ENCODE results near the gene ZC3HAV1L.
"Not testable (repeated sequence)": the region's sequence is repeated elsewhere in the genome, so short reads cannot be mapped to it uniquely, and the experiment has no call there.

The ZC3HAV1L gene

GRCh38 chr7:139011373-139011772 lies 24.5 kb downstream of the ZC3HAV1L start:
- DNase-seq, result no peak

- no peak for DNase-seq
Observed at GRCh38 chr7:139004321-139005090, 31.3 kb downstream of the ZC3HAV1L start.

GRCh38 chr7:138999414-138999813 lies 36.4 kb downstream of the ZC3HAV1L start:
- no peak for DNase-seq

- DNase-seq, result no peak
Observed at GRCh38 chr7:138992052-138992531, 43.8 kb downstream of the ZC3HAV1L start.

GRCh38 chr7:138987686-138988085 lies 48.2 kb downstream of the ZC3HAV1L start:
- DNase-seq, result no peak

- no peak for DNase-seq
Observed at GRCh38 chr7:138982204-138982623, 53.6 kb downstream of the ZC3HAV1L start.

- DNase-seq, result peak; percentile 37
Observed at GRCh38 chr7:138981332-138982203, 54.3 kb downstream of the ZC3HAV1L start, which contains the start of gene KIAA1549. Gene KIAA1549, minus strand, starts transcription at chr7:138981389. Its CDS starts 120 bp downstream, at chr7:138981269.

- peak; percentile 3 for DNase-seq
Observed at GRCh38 chr7:138980563-138981291, 55.1 kb downstream of the ZC3HAV1L start.

GRCh38 chr7:138979988-138980562 lies 55.8 kb downstream of the ZC3HAV1L start:
- DNase-seq, result no peak

GRCh38 chr7:138979226-138979979 lies 56.4 kb downstream of the ZC3HAV1L start:
- peak; percentile 12 for DNase-seq

- no peak for DNase-seq
Observed at GRCh38 chr7:138978541-138979184, 57.2 kb downstream of the ZC3HAV1L start.

- DNase-seq, result not testable (repeated sequence)
Observed at GRCh38 chr7:138976161-138976560, 59.7 kb downstream of the ZC3HAV1L start.
